HTERT RPE-1 (cell line): ENCODE results near the gene TBCD.

Source experiments
- in situ Hi-C: fragments of 300-500 bp; cut with MboI; formaldehyde crosslinking; loops from 4 replicates; pipeline ENCODE4 v1.14.3; 2020; ENCODE audit warnings: low sequenced_read_pairs

TBCD gene

GRCh38 chr17:82898976-82899514, 147.2 kb downstream of the TBCD start:
- in situ Hi-C loops = no loop called here

DNA sequence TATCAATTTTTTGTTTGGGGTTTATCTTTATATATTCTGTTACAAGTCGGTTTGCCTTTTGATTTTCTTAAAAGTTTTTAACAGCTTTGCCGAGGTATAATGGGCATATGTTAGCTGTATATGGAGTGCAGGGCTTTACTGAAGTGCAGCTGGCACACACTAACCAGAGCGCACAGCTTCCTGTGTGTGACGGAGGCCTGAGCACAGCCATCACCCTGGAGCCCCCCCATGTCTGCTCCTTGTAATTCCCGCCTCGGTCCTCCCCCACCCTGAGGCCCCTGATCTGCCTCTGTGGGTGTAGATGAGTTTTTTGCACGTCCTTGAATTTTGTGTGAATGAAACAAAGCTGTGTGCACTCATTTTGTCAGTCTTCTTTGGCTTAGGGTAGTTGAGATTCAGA, 148.1 kb downstream of the TBCD start:
- in situ Hi-C loops = no loop called here

GRCh38 chr17:82900741-82901140, 148.9 kb downstream of the TBCD start:
- in situ Hi-C loops = no loop called here

DNA sequence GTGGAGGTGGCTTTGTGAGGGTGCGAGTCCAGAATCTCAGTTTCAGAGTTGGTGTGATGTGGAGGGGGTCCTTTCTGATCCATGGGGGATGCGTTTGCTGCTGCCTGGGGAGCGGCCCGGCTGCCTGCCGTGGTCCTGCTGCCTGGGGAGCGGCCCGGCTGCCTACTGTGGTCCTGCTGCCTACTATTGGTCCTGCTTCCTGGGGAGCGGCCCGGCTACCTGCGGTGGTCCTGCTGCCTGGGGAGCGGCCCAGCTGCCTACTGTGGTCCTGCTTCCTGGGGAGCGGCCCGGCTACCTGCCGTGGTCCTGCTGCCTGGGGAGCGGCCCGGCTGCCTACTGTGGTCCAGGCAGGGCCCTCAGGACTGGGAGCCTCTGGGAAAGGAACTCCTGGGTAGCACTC, 149.5 kb downstream of the TBCD start:
- in situ Hi-C loops = no loop called here

DNA sequence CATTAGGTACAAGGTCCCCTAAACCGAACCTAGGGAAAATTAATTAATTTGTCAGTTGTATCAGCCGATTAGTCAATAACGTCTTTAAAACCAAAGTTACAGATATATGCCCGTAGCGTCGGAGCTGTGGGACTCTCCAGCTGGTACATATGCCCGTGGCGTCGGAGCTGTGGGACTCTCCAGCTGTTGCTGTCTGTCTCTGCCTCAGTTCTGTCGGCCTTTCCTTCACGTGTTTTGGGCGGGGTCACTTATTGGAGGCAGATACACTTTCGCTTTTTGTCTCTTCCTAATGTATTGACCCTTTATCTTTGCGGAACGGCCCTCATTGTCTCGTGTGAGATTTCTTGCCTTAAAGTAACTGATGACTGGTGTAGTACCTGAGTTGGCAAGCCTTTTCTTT, 150.0 kb downstream of the TBCD start:
- in situ Hi-C loops = no loop called here

- in situ Hi-C loops = no loop called here
Observed at GRCh38 chr17:82902972-82903874, 151.4 kb downstream of the TBCD start.

GRCh38 chr17:82905130-82905529, 153.3 kb downstream of the TBCD start:
- in situ Hi-C loops = no loop called here

- in situ Hi-C loops = no loop called here
Observed at GRCh38 chr17:82907797-82908542, 156.1 kb downstream of the TBCD start.

GRCh38 chr17:82908543-82909160, 156.8 kb downstream of the TBCD start:
- in situ Hi-C loops = no loop called here

- in situ Hi-C loops = no loop called here
Observed at GRCh38 chr17:82909322-82909904, 157.5 kb downstream of the TBCD start.

- in situ Hi-C loops = no loop called here
Observed at GRCh38 chr17:82910041-82910481, 158.2 kb downstream of the TBCD start.

DNA sequence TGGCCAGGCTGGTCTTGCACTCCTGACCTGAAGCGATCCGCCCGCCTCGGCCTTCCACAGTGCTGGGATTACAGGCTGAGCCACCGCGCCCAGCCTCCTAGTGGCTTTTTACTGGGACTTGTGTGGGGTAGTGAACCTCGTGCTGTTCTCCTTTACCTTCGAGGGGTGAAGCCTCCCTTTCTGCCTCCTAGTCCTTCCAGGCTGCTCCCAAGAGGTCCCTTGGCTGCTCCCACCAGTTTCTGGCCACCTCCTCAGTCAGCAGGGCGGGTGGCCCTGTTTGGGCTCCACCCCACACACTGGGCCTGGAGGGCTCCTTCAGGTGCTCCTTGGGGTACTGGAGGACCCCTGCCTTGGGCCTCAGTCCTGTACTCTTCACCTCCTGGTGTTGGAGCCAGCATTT, 158.9 kb downstream of the TBCD start:
- in situ Hi-C loops = no loop called here

GRCh38 chr17:82911822-82912221, 160.0 kb downstream of the TBCD start:
- in situ Hi-C loops = no loop called here

DNA sequence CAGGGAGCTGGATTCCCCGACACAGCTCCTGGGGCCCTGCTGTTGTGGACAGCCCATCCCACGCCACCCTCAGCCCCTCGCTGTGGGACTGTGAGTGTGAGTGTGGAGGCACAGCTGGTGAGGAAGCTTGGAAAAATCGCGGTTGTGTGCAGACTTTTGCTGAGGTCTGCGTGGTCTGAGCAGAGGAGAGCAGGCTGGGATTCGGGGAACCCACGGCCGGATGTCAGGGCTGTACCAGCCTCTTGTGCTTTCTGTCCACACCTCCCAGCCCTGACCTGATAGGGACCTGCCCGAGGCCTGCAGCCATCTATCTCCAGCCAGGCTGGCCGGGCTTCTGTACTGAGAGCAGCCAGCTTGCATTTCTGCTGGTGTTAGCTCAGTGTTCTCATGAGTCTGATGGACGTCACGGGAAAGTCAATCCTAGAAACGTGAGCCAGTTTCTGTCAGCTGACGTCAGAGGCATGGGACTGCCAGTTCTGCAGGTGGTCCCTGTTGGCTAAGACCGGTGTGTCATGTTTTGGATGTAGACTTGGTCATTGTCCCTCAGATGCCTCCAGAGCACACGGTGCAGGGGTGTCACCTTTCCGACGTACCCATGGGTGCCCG, 160.7 kb downstream of the TBCD start:
- in situ Hi-C loops = no loop called here

DNA sequence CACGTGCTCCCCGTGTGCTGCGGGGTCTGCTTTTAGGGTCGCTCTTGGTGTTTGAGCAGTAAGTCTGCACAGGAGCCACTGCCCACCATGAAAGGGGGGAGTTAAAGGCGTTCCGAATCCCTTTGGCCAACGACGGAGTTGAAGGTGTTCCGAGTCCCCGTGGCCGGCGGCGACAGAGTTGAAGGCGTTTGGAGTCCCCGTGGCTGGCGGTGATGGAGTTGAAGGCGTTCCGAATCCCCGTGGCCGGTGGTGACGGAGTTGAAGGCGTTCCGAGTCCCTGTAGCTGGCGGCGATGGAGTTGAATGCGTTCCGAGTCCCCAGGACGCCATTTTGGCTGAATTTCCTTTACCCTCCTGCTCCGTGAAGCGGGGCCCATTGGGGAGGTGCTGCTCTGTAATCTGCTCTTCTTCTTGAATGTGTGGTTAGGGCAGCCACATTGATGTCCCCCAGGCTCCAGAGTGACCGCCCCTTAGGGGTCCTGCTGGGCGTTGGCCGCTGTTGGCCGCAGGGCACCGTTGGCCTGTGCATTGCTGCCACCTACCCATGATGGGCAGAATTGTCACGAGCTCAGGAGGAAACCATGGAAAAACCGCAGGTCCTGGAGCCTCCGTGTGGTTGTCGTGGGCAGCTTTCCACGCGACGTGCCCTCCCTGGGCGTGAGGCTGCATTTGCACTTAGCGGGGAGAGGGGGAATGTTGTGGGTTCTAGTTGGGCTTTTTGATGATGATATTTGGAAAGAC, 161.6 kb downstream of the TBCD start:
- in situ Hi-C loops = no loop called here

DNA sequence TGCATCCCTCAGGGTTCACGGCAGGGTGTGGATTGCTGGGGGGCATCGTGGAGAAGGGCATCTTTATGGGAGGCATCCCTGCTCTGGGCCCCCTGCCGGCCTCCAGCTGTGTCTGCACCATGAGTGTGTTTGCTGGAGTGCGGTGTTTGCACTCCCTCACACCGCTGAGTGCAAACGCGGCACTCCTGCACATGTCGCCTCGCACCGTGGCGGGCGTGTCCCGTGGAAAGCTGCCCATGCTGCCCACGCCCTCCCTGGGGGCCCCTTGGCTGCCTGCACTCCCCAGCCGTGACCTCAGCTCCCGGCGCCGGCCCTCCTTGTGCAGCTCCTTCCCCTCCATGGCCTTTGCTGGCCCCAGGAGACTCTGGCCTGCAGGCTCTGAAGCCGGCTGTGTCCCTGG, 162.5 kb downstream of the TBCD start:
- in situ Hi-C loops = no loop called here

DNA sequence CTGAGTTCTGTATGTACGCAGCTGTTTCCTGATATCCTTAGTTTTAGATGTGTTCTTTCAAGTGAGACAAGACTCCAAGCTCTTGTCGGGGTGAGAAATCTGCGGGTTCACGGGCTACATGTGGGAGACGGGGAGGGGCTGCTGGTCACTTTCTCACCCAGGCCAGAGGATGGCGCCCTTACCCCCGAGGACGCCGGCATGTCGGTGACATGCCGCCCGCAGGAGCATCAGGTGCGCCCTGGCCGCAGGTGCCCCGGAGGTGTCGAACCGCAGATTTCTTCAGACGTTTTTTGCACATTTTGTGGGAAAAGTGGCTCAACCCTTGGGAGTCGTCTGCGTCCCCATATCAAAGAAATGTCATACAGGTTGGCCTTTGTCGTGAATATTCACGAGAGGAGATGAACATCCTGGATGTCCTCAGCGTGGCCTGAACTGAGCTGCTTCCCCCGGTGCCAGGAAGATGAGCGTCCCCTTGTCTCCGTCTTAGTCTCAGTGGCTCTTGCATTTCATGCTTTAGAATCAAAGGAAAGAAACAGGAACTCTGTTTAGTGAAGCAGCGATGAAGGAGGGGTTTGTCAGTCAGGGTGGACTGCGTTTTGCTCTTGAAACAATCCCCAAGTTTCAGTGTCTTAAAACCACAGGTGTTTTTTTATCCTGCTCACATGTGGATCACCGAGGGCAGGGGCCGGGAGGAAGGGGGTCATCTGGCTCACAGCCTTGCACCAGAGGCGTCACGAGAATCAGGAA, 163.3 kb downstream of the TBCD start:
- in situ Hi-C loops = no loop called here

DNA sequence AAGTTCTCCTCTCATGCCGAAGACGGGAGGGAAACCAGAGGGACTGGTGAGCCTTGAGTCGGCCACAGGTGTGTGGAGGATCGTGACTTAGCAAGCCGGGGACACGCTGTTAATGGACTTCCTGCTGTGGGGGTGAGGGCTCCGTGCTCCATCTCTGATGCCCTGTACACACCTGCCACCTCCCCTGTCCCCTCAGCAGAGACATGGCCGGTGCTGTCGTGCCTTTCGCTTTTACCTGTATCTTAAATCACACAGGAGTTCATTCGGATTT, 163.8 kb downstream of the TBCD start:
- in situ Hi-C loops = no loop called here

DNA sequence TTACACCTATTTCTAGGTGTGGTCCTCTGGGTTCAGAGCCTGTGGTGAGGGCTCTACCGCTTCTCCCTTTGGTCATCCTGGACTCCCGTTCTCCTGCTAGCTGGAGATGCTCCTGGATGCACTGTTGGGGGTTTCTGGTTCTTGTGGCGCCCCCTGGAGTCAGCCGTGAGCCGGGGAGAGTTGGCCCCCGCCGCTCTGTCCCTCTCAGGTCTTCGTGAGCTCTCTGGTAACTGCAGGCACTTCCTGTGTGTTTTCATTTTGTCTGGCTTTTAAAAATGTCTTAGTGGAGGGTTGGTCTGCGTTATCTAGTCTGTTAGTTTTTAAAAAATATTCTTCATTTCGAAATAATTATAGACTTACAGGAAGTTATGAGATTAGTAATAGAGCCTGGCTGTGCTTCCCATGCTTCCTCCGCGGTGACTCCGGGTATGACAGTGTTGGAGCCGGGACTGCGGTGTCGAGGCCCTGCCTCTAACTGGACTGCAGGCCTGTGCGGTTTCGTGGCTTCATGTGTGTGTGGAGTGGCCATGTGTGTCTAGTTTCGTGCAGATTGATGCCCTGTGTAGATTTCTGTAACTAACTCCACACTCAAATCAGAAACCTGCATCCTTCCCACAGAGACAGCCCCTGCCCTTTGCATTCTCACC, 166.0 kb downstream of the TBCD start:
- in situ Hi-C loops = no loop called here
